Measurements from ENCODE around the gene GNG11. TPM values are rescaled to one million over a fixed set of nuclear protein-coding genes. Genes with fewer than 3 reads are reported as not detected.

Gene GNG11
- total and polyA plus RNA-seq, 2 of the 13 experiments (the other 11 are each of a cell fraction or from before 2014, with no cell fraction given), result not detected

DNA sequence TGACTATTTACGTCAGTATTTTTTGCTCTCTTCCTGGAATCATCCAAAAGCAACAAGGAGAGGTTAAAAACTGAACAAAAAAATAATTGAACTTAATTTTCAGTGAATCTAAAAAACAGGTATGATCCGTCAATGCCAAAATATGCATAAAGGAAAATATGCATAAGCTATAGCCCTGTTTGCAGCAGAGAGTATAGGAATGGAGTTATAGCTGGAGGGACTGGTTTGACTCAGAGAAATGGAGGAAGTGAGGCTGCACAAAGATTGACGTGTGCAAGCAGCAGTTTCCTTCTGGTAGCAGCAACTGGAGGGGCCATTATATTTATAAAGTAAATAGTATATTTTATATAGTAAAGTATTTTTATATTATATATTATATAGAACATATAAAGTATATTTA is 37.1 kb downstream of the GNG11 start:
- H2AFZ ChIP-seq (ENCODE audit: low read length), result no peak overlapping the region
- 13% methylated on average over 3 of the region's 3 CpGs for WGBS (ENCODE audit: low lambda C conversion rate)

More for the DNA sequence above, 37.1 kb downstream of the GNG11 start:
- no peaks in the 10 kb centered on the region for H3K9me3 ChIP-seq (ENCODE audit: low read length)
- H3K27ac ChIP-seq (ENCODE audit: extremely low read length, insufficient read depth, low read length), result no peak overlapping the region
- in situ Hi-C loops (cut with HindIII; ENCODE audit: extremely low pct_ligation_motif_present, low pct_unique_long_range_greater_than_20kb), result no loop called here
- ChIA-PET POLR2A (no interaction called here), CTCF (ENCODE audit: low intra/inter-chr PET ratio, low total read pairs) (no interaction called here)
- no peaks in the 10 kb centered on the region for H3K36me3 ChIP-seq (replicated peaks in 1 of 2; ENCODE audit: control insufficient read depth in 1 of 2, insufficient read depth in 2 of 2, low read length in 2 of 2)
- H3K4me1 ChIP-seq (ENCODE audit: insufficient read depth, low read length), result no peaks in the 10 kb centered on the region
- FAIRE-seq, result no peak
- no peak overlapping the region for H3K9ac ChIP-seq (ENCODE audit: insufficient read depth, low read depth, low read length)
- H3K27me3 ChIP-seq (ENCODE audit: control insufficient read depth in 1 of 2, insufficient read depth in 2 of 2, low read length in 2 of 2), result 0 out of 5 replicates have a peak, but pooled peaks cover 0 to 2% of the 10 kb centered on the region in 2 experiments
- no peak for DNase-seq (ENCODE audit: low spot score)
- no peaks in the 10 kb centered on the region for H3K79me2 ChIP-seq (ENCODE audit: insufficient read depth, low read length)
- H4K20me1 ChIP-seq (ENCODE audit: insufficient read depth, low read length), result no peaks in the 10 kb centered on the region
- BruUV-seq (replicated peaks), result no TSS peak
- no peak for ATAC-seq
- no peak for TF ChIP-seq ZNF552 (CRISPR knock-in tag; IDR thresholded peaks at IDR 0.05; ENCODE audit: borderline replicate concordance)
- TF ChIP-seq, protein P1, sequence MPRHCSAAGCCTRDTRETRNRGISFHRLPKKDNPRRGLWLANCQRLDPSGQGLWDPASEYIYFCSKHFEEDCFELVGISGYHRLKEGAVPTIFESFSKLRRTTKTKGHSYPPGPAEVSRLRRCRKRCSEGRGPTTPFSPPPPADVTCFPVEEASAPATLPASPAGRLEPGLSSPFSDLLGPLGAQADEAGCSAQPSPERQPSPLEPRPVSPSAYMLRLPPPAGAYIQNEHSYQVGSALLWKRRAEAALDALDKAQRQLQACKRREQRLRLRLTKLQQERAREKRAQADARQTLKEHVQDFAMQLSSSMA (CRISPR knock-in tag; IDR thresholded peaks at IDR 0.05), result no peak
- no peak for TF ChIP-seq NFIB (CRISPR knock-in tag; IDR thresholded peaks at IDR 0.05; ENCODE audit: borderline replicate concordance)
- TF ChIP-seq ZNF446 (CRISPR knock-in tag; IDR thresholded peaks at IDR 0.05), result no peak
- no peak for TF ChIP-seq HOXA5 (CRISPR knock-in tag; IDR thresholded peaks at IDR 0.05)
- TF ChIP-seq, protein P2, sequence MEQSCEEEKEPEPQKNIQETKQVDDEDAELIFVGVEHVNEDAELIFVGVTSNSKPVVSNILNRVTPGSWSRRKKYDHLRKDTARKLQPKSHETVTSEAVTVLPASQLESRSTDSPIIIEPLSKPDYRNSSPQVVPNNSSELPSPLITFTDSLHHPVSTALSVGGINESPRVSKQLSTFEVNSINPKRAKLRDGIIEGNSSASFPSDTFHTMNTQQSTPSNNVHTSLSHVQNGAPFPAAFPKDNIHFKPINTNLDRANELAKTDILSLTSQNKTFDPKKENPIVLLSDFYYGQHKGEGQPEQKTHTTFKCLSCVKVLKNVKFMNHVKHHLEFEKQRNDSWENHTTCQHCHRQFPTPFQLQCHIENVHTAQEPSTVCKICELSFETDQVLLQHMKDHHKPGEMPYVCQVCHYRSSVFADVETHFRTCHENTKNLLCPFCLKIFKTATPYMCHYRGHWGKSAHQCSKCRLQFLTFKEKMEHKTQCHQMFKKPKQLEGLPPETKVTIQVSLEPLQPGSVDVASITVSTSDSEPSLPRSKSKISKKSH (CRISPR knock-in tag; IDR thresholded peaks at IDR 0.05; ENCODE audit: borderline replicate concordance), result no peak
- no peak for TF ChIP-seq NFE2 (CRISPR knock-in tag; IDR thresholded peaks at IDR 0.05)
- TF ChIP-seq MBNL3 (CRISPR knock-in tag; conservative IDR thresholded peaks at IDR 0.05), result no peak
- TF ChIP-seq, protein P3, sequence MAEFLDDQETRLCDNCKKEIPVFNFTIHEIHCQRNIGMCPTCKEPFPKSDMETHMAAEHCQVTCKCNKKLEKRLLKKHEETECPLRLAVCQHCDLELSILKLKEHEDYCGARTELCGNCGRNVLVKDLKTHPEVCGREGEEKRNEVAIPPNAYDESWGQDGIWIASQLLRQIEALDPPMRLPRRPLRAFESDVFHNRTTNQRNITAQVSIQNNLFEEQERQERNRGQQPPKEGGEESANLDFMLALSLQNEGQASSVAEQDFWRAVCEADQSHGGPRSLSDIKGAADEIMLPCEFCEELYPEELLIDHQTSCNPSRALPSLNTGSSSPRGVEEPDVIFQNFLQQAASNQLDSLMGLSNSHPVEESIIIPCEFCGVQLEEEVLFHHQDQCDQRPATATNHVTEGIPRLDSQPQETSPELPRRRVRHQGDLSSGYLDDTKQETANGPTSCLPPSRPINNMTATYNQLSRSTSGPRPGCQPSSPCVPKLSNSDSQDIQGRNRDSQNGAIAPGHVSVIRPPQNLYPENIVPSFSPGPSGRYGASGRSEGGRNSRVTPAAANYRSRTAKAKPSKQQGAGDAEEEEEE (CRISPR knock-in tag; IDR thresholded peaks at IDR 0.05; ENCODE audit: borderline replicate concordance), result no peak
- TF ChIP-seq, protein P4, sequence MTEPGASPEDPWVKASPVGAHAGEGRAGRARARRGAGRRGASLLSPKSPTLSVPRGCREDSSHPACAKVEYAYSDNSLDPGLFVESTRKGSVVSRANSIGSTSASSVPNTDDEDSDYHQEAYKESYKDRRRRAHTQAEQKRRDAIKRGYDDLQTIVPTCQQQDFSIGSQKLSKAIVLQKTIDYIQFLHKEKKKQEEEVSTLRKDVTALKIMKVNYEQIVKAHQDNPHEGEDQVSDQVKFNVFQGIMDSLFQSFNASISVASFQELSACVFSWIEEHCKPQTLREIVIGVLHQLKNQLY (CRISPR knock-in tag; IDR thresholded peaks at IDR 0.05), result no peak
- no peak for TF ChIP-seq ZNF780A (CRISPR knock-in tag; IDR thresholded peaks at IDR 0.05)
- no peak for TF ChIP-seq SALL2 (CRISPR knock-in tag; IDR thresholded peaks at IDR 0.05)
- intact Hi-C loops (cut with micrococcal nuclease; ENCODE audit: unreplicated experiment), result no loop called here
- H3K4me2 ChIP-seq (ENCODE audit: low read depth, low read length), result no peak overlapping the region
- no peak overlapping the region for H3K4me3 ChIP-seq (replicated peaks in 1 of 3; ENCODE audit: insufficient read depth in 1 of 3, low read depth in 2 of 3, low read length in 3 of 3)
